Skeletal muscle tissue (tissue), 4 donors: ENCODE measurements around the gene DBF4. TPM values are rescaled to one million over a fixed set of nuclear protein-coding genes. Genes with fewer than 3 reads are reported as not detected.
A peak's percentile ranks its signal among the peaks of the same experiment; 100 is the strongest.
"Not testable (repeated sequence)": the region's sequence is repeated elsewhere in the genome, so short reads cannot be mapped to it uniquely, and the experiment has no call there.

ENCODE experiments used
- H3K27ac ChIP-seq: one replicate; pipeline ENCODE4 v1.7.0; 2013; ENCODE audit warnings: mild to moderate bottlenecking, low read depth, low read length, inconsistent platforms
- H3K27me3 ChIP-seq, 3 donors: one replicate each; pipeline ENCODE4 v1.7.0; 2013; ENCODE audit warnings: low read length in 3 of 3; ENCODE audit not compliant: control insufficient read depth in 3 of 3, insufficient read depth in 3 of 3
- H3K36me3 ChIP-seq, 3 donors: one replicate each; pipeline ENCODE4 v1.7.0; 2013; ENCODE audit warnings: low read length in 3 of 3; ENCODE audit not compliant: control insufficient read depth in 3 of 3, insufficient read depth in 3 of 3
- H3K4me1 ChIP-seq, 3 donors: one replicate each; pipeline ENCODE4 v1.7.0; 2013; ENCODE audit warnings: low read length in 3 of 3, mild to moderate bottlenecking in 3 of 3; ENCODE audit not compliant: control insufficient read depth in 3 of 3, insufficient read depth in 3 of 3
- H3K4me3 ChIP-seq, 3 donors: one replicate each; pipeline ENCODE4 v1.7.0; 2013; ENCODE audit warnings: low read length in 3 of 3
- H3K9ac ChIP-seq, 3 donors: one replicate each; pipeline ENCODE4 v1.7.0; 2013; ENCODE audit warnings: low read length in 3 of 3, mild to moderate bottlenecking in 3 of 3, moderate library complexity in 2 of 3, low read depth in 1 of 3
- H3K9me3 ChIP-seq, 3 donors: one replicate each; pipeline ENCODE4 v1.7.0; 2013; ENCODE audit warnings: low read length in 3 of 3; ENCODE audit not compliant: control insufficient read depth in 3 of 3
- total RNA-seq: library from RNA; depleted of rRNA; stranded (reverse); fragments of >200 nt; gene quantifications from one replicate; pipeline ENCODE4 v1.2.3, GENCODE V29; 2014
- donor health status: Osteomylitis.

Gene DBF4
- total RNA-seq, 1 donor from 2014 or later: 8.4 TPM

- H3K36me3 ChIP-seq: no peaks in the 10 kb centered on the region
- no peaks in the 10 kb centered on the region for H3K9me3 ChIP-seq
- H3K4me3 ChIP-seq: peak overlapping the region; percentile 83 to 90 (median 83)
- H3K27ac ChIP-seq: no peak overlapping the region
- peak overlapping the region in 2 of 3 donors; percentile 70 to 81 for H3K9ac ChIP-seq
- H3K4me1 ChIP-seq: peaks cover 7 to 14% (median 10%) of the 10 kb centered on the region in 3 donors
- H3K27me3 ChIP-seq: no peaks in the 10 kb centered on the region
Observed at GRCh38 chr7:87935384-87935706, 59.1 kb downstream of the DBF4 start.

DNA sequence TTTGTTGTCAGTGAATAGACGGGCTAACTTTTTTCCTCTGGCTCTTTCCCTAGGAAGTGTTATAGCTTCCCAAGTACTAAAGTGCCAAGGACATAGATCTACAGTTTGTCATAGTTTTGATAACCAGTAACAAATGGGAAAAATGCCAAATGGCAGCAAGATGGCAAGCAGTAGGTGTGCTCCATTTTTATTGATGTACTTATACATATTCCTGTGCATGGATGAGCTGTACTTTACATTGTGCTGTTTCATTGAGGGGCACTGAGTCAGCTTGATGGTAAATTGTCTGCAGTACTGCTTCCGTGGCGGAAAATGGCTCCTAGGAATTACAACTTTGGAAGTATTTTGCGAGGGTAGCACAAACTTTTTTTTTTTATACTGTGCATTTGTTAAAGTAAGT, 64.8 kb downstream of the DBF4 start:
- Histone ChIP-seq H3K4me3 (no peak overlapping the region), H3K9me3 (no peaks in the 10 kb centered on the region), H3K4me1 (no peaks in the 10 kb centered on the region), H3K27me3 (no peaks in the 10 kb centered on the region), H3K9ac (no peak overlapping the region), H3K36me3 (no peaks in the 10 kb centered on the region), H3K27ac (no peak overlapping the region)

DNA sequence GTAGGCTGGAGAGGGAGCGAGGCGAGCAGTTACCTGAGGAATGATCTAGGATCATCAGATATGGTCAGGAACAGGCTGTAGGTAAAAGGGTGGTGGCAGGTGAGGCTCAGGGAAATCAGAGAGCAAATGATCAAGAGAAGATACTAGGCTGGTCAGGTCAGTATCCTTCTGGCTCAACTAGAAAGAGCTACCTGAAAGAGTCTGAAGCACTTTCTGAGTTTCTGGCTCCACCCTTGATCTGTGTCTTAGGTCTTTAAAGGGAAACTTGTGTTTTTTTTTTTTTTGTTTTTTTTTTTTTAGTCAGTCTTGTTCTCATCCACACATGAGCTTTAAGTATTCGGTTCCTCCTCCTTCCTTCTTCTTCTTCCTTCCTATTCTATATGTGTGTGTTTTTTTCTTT, 68.3 kb downstream of the DBF4 start:
- no peaks in the 10 kb centered on the region for H3K36me3 ChIP-seq
- H3K9ac ChIP-seq: no peak overlapping the region
- H3K4me1 ChIP-seq: no peaks in the 10 kb centered on the region
- no peak overlapping the region for H3K4me3 ChIP-seq
- H3K27ac ChIP-seq: no peak overlapping the region
- H3K27me3 ChIP-seq: no peaks in the 10 kb centered on the region
- no peaks in the 10 kb centered on the region for H3K9me3 ChIP-seq

DNA sequence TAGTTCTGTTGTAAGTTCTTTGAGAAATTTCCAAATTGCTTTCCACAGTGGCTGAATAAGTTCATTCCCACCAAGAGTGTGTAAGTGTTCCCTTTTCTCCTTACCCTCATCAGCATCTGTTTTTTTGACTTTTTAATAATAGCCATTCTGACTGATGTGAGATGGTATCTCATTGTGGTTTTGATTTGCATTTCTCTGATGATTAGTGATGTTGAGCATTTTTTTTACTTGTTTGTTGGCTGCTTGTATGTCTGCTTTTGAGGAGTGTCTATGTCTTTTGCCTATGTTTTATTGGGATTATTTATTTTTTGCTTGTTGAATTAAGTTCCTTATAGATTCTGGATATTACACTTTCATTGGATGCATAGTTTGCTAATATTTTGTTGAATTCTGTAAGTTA, 69.6 kb downstream of the DBF4 start:
- H3K4me1 ChIP-seq, H3K27me3 ChIP-seq, H3K9me3 ChIP-seq, H3K36me3 ChIP-seq, H3K9ac ChIP-seq, H3K27ac ChIP-seq, H3K4me3 ChIP-seq: not testable (repeated sequence)

DNA sequence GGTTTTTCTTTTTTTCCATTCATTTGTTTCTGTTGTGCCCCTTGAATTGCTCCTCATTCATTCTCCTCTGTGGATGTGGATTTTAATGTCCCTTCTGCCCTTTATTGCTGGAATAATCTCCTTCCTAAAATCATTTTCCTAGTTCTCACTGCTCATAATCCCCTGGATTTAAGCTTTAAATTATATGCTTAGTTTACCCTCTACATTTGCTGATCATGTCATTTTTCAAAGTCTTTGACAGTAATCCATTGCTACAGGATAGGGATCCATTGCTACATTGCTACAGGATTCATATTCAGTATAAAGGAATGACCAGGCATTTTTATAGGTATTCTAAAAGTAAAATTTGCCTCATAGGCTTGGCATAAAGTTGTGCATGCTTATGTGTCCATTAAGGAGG, 72.1 kb downstream of the DBF4 start:
- H3K27me3 ChIP-seq: no peaks in the 10 kb centered on the region

More for the DNA sequence above, 72.1 kb downstream of the DBF4 start:
- no peaks in the 10 kb centered on the region for H3K4me1 ChIP-seq
- no peaks in the 10 kb centered on the region for H3K36me3 ChIP-seq
- no peak overlapping the region for H3K9ac ChIP-seq
- no peak overlapping the region for H3K4me3 ChIP-seq
- H3K9me3 ChIP-seq: no peaks in the 10 kb centered on the region
- no peak overlapping the region for H3K27ac ChIP-seq

Other genes starting within 250 kb of the DBF4 start
- not detected for gene RUNDC3B, start 248.1 kb upstream of the DBF4 start, total RNA-seq
- 7.8 TPM for gene SLC25A40, start 133 bp upstream of the DBF4 start, total RNA-seq
- gene ADAM22, start 57.8 kb downstream of the DBF4 start, total RNA-seq: 9.9 TPM